ENCODE data around the gene ATXN10.
"Not testable (repeated sequence)": the region's sequence is repeated elsewhere in the genome, so short reads cannot be mapped to it uniquely, and the experiment has no call there.

Gene ATXN10, protein sequence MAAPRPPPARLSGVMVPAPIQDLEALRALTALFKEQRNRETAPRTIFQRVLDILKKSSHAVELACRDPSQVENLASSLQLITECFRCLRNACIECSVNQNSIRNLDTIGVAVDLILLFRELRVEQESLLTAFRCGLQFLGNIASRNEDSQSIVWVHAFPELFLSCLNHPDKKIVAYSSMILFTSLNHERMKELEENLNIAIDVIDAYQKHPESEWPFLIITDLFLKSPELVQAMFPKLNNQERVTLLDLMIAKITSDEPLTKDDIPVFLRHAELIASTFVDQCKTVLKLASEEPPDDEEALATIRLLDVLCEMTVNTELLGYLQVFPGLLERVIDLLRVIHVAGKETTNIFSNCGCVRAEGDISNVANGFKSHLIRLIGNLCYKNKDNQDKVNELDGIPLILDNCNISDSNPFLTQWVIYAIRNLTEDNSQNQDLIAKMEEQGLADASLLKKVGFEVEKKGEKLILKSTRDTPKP

DNA sequence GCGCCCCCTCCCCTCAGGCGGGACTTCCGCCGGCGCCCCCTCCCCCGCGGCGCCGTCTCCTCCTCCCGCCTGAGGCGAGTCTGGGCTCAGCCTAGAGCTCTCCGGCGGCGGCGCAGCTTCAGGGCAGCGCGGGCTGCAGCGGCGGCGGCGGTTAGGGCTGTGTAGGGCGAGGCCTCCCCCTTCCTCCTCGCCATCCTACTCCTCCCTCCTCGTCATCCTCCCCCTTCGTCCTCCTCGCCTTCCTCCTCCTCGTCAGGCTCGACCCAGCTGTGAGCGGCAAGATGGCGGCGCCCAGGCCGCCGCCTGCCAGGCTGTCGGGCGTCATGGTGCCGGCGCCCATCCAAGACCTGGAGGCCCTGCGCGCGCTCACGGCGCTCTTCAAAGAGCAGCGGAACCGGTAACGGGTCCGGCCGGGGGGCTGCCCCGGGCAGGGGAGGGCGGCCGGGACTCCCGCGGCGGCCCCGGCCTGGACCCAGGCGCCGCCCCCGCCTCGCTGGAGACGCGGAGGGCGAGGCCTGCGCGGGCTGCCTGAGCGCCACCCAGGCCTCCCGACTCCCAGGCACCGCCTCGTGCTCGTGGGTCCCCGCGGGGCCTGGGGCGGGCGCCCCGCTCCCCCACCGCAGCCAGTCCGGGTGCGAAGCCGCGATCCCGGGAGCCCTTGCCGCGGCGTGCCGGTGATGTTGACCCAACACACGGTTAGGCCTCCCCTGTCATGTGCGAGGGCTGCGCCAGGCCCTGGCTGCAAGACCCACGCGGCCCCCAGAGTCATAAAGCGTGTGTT lies at the start of gene ATXN10:
ATXN10 (plus strand) TSS at position 52 of the 781 bp plus-strand sequence; CDS start at position 282, 230 bp downstream.
- H3K9me3 ChIP-seq (ENCODE audit: insufficient read depth, low read depth, low read length) = no peaks in the 10 kb centered on the region
- H3K4me1 ChIP-seq (ENCODE audit: insufficient read depth, low read length) = peaks cover 13% of the 10 kb centered on the region
- peak within 1 kb of the TSS; percentile 91 for H3K27ac ChIP-seq (ENCODE audit: low read length)
- H3K36me3 ChIP-seq (ENCODE audit: insufficient read depth, low read depth, low read length) = 0 out of 2 replicates have a peak, but pooled peaks cover 6% of the 10 kb centered on the region
- H3K9ac ChIP-seq (ENCODE audit: low read depth, low read length) = peak within 1 kb of the TSS; percentile 90
- no peaks in the 10 kb centered on the region for H3K27me3 ChIP-seq (ENCODE audit: insufficient read depth, low read length)
- peak within 1 kb of the TSS; percentile 99 for H3K4me3 ChIP-seq (ENCODE audit: low read length)

DNA sequence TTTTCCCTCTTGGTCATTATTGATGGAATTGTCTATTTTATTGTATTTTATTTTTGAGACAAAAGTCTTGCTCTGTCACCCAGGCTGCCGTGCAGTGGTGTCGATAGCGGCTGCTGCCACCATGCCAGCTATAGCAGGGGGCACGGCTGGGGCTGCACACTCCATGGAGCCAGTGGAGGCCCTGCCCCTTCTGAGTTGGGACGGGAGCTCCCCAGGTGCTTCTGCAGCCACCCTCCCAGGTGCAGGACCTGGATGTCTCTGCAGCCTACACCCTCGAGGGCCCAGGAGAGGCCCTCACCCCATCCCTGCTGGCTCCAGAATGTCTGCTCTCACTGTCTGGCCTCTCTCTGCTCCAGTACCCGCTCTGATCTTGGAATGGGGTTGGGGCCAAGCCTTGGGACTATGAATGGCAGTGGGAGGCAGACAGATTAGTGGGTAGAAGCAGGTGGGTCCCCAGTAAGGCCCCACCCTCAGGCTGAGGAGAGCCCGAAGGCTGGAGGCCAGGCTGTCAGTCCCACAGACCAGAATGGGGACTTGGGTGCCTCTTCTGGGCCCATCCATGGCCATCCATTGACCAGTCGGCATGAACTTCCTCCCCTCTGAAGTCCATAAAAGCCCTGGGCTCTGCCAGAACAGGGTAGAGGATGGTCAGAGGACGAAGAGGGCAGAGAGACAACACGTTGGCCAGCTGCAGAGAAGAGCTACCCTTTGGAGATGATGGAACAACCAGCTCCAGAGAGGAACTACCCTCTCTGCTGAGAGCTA lies 49.6 kb upstream of the ATXN10 start:
- Histone ChIP-seq H3K27me3 (ENCODE audit: insufficient read depth, low read length) (no peaks in the 10 kb centered on the region; the same call in 1 of the 2 replicates), H3K4me3 (ENCODE audit: low read length) (no peak overlapping the region), H3K4me1 (ENCODE audit: insufficient read depth, low read length) (no peaks in the 10 kb centered on the region), H3K9ac (ENCODE audit: low read depth, low read length) (no peak overlapping the region), H3K27ac (ENCODE audit: low read length) (no peak overlapping the region), H3K9me3 (ENCODE audit: insufficient read depth, low read depth, low read length) (no peaks in the 10 kb centered on the region), H3K36me3 (ENCODE audit: insufficient read depth, low read depth, low read length) (no peaks in the 10 kb centered on the region)

DNA sequence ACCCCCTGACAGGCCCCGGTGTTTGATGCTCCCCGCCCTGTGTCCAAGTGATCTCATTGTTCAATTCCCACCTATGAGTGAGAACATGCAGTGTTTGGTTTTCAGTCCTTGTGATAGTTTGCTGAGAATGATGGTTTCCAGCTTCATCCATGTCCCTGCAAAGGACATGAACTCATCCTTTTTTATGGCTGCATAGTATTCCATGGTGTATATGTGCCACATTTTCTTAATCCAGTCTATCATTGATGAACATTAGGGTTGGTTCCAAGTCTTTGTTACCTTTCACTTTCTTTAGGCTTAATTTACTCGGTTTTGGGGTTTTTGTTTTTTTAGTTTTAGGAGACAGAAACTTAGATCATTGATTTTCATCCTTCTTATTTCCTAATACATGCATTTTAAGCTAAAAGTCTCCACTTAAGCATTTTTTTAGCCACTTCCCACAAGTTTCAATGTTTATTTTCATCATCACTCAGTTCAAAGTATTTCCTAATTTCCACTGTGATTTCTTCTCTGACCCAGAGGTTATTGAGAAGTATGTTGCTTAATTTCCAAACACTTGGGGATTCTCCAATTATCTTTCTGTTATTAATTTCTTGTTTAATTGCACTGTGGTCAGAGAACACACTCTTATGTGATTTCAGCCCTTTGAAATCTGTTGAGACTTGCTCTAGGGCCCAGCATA lies 48.0 kb upstream of the ATXN10 start:
- not testable (repeated sequence) for H3K27me3 ChIP-seq (ENCODE audit: insufficient read depth, low read length); H3K4me3 ChIP-seq (ENCODE audit: low read length); H3K36me3 ChIP-seq (ENCODE audit: insufficient read depth, low read depth, low read length); H3K9ac ChIP-seq (ENCODE audit: low read depth, low read length); H3K9me3 ChIP-seq (ENCODE audit: insufficient read depth, low read depth, low read length); H3K4me1 ChIP-seq (ENCODE audit: insufficient read depth, low read length); H3K27ac ChIP-seq (ENCODE audit: low read length)

DNA sequence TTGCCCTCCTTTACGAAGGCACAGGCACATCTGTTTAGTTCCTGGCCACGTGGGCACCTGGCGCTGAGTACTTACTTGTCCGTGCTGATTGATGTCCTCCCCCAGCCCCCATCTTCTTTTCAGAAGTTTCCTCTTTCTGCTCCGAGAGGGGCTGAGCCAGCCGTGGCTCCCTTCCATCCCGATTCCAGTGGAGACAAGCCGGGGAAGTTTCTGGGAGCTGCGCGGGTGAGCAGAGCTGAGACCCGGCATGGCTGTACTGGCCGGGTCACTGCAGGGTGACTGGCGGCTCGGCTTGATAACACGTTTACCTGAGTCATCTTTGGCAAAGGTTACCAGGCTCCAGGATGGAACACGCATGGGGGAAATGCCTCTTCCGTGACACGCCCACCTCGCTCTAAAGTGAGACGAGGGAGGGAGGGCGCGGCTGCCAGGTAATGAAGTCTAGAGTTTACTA lies 45.4 kb upstream of the ATXN10 start:
- H3K4me3 ChIP-seq (ENCODE audit: low read length) = no peak overlapping the region
- peaks cover 3% of the 10 kb centered on the region; the same call in 1 of the 2 replicates for H3K4me1 ChIP-seq (ENCODE audit: insufficient read depth, low read length)
- no peaks in the 10 kb centered on the region; the same call in 1 of the 2 replicates for H3K27me3 ChIP-seq (ENCODE audit: insufficient read depth, low read length)
- no peak overlapping the region for H3K9ac ChIP-seq (ENCODE audit: low read depth, low read length)
- no peaks in the 10 kb centered on the region for H3K36me3 ChIP-seq (ENCODE audit: insufficient read depth, low read depth, low read length)
- no peaks in the 10 kb centered on the region for H3K9me3 ChIP-seq (ENCODE audit: insufficient read depth, low read depth, low read length)
- no peak overlapping the region for H3K27ac ChIP-seq (ENCODE audit: low read length)

DNA sequence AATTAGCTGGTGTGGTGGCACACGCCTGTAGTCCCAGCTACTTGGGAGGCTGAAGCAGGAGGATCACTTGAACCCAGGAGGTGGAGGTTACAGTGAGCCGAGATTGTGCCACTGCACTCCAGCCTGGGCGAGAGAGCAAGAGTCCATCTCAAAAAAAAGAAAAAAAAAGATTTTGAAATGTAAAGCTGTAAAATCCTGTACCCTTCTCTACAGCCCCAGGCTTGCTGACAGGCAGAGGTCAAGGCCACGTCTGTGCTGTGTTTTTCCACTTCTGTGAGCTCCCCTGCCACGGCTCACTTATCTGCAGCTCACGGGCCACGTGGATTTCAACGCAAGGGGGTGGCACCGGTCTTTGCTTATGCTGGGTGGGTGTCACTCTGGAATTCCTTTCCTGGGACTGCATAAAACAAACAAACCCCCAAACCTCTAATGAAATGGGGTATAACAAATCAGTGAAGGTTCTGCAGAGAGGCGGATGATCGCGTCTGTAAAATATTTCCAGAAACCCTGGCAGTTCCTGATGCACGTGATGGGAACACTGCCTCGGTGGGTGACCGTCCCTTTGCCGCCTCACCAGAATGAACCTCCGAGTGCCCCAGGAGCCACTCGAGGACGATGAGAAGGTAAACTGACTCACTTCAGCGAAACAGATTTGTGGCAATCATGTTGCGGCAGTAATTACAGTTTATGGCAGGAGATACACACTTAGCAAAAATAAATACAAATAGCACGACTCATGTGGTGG lies 44.0 kb upstream of the ATXN10 start:
- Histone ChIP-seq H3K4me3 (ENCODE audit: low read length) (no peak overlapping the region), H3K27me3 (ENCODE audit: insufficient read depth, low read length) (0 out of 2 replicates have a peak, but pooled peaks cover 4% of the 10 kb centered on the region), H3K9me3 (ENCODE audit: insufficient read depth, low read depth, low read length) (no peaks in the 10 kb centered on the region), H3K9ac (ENCODE audit: low read depth, low read length) (no peak overlapping the region), H3K27ac (ENCODE audit: low read length) (no peak overlapping the region), H3K36me3 (ENCODE audit: insufficient read depth, low read depth, low read length) (no peaks in the 10 kb centered on the region), H3K4me1 (ENCODE audit: insufficient read depth, low read length) (peaks cover 10% of the 10 kb centered on the region; the same call in 1 of the 2 replicates)

DNA sequence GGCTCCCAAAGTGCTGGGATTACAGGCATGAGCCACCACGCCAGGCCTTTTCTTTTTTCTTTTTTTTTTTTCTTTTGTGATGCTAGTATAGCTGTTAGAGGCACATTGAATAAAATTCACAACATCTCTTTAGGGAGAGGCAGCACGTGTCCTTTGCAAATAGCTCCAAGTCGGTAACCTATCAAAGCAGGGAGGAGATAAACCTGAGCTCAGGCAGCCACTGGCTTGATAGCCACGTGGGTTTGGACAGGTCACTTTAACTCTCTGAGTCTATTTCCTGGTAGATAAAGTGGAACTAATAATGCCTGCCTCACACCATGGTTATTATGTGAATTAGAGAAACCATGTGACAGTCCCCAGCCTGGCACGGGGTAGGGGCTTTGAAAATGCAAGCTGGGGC lies 43.1 kb upstream of the ATXN10 start:
- H3K4me1 ChIP-seq (ENCODE audit: insufficient read depth, low read length) = peaks cover 17% of the 10 kb centered on the region; the same call in 1 of the 2 replicates
- H3K4me3 ChIP-seq (ENCODE audit: low read length) = no peak overlapping the region
- H3K9me3 ChIP-seq (ENCODE audit: insufficient read depth, low read depth, low read length) = no peaks in the 10 kb centered on the region
- no peak overlapping the region for H3K9ac ChIP-seq (ENCODE audit: low read depth, low read length)
- no peaks in the 10 kb centered on the region for H3K36me3 ChIP-seq (ENCODE audit: insufficient read depth, low read depth, low read length)
- no peak overlapping the region for H3K27ac ChIP-seq (ENCODE audit: low read length)
- H3K27me3 ChIP-seq (ENCODE audit: insufficient read depth, low read length) = 0 out of 2 replicates have a peak, but pooled peaks cover 4% of the 10 kb centered on the region

DNA sequence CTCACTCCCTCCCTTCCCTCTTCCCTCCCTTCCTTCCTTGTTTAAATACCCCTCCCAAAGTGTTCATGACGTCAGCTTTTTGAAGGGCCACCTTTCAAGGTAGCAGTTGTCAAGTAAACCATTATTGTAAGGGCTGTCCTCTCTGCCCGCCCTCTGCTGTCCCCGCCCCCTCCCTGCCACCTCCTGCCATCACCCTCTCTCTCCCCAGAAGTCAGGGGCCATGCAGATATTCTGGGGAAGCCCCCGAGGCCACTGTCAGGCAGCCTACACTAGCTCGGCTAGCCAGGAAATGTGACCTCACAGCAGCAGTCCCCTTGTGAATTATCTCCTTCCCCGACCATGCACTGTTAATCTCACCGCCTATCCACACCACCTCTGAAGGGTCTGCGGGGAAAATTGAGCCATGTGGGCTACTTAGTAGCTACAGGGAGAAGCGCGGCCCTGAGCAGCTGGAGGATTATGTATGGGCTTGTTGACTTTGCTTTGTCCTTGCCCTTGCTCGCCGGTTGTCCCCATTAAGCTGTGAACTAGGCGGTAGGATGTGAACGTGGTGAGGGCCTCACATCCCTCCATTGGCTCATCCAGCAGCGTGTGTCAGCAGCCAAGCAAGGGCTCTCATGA lies 42.1 kb upstream of the ATXN10 start:
- Histone ChIP-seq H3K9me3 (ENCODE audit: insufficient read depth, low read depth, low read length) (no peaks in the 10 kb centered on the region), H3K9ac (ENCODE audit: low read depth, low read length) (no peak overlapping the region), H3K4me1 (ENCODE audit: insufficient read depth, low read length) (peaks cover 17% of the 10 kb centered on the region; the same call in 1 of the 2 replicates), H3K4me3 (ENCODE audit: low read length) (no peak overlapping the region), H3K27ac (ENCODE audit: low read length) (no peak overlapping the region), H3K27me3 (ENCODE audit: insufficient read depth, low read length) (0 out of 2 replicates have a peak, but pooled peaks cover 4% of the 10 kb centered on the region), H3K36me3 (ENCODE audit: insufficient read depth, low read depth, low read length) (no peaks in the 10 kb centered on the region)

DNA sequence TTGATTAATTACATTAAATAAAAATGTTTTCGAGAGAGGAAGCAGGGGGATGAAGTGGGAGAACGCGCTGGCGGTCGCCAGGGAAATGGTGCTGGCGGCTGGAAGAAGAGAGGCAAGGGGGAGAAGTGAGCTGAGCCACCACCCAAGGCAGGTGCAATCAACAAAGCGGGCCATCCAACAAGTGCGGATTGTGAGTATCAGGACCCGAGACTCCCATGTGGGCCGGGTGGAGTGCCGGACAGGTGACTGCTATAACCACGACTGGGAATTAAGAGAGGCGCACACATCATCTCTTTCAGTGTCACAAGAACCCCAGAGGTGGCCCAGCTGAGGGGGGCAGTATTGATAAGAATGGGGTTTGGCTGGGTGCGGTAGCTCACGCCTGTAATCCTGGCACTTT lies 41.2 kb upstream of the ATXN10 start:
- Histone ChIP-seq H3K4me3 (ENCODE audit: low read length) (no peak overlapping the region), H3K36me3 (ENCODE audit: insufficient read depth, low read depth, low read length) (no peaks in the 10 kb centered on the region), H3K4me1 (ENCODE audit: insufficient read depth, low read length) (peaks cover 17% of the 10 kb centered on the region; the same call in 1 of the 2 replicates), H3K27me3 (ENCODE audit: insufficient read depth, low read length) (0 out of 2 replicates have a peak, but pooled peaks cover 4% of the 10 kb centered on the region), H3K9ac (ENCODE audit: low read depth, low read length) (no peak overlapping the region), H3K9me3 (ENCODE audit: insufficient read depth, low read depth, low read length) (no peaks in the 10 kb centered on the region), H3K27ac (ENCODE audit: low read length) (no peak overlapping the region)

DNA sequence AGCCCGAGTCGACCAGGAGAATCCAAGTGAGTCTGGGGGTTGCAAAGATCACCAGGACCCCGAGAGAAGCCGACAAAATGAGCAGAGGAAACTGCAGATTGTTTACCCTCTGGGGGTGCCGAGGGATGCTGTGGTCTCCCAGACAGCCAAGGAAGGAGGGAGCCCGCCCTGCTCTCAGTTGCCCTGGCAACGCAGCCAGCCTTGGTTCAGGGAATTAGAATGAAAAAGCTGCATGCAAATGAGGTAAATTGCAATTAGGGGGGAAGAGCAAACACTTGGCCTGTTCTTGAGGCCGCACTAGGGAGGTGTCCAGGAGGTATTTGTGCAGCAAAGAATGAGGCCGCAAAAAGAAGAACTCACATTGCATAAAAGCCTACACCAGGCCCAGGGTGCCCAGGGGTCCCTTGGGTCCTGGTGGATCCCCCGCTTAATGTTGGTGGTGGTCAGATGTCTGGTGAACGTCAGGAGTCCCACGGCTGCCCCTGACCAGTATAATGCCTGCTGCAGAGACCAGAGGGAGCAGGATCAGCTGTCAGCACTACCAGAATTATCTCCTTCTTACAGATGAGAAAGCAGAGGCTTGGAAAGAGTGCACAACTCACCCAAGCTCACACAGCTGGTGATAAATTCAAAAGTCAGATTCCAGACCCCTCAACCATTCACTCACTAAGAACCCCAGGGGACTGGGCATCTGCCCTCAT lies 40.3 kb upstream of the ATXN10 start:
- no peak overlapping the region for H3K9ac ChIP-seq (ENCODE audit: low read depth, low read length)
- H3K9me3 ChIP-seq (ENCODE audit: insufficient read depth, low read depth, low read length) = no peaks in the 10 kb centered on the region
- H3K4me3 ChIP-seq (ENCODE audit: low read length) = no peak overlapping the region; the same call in 1 of the 2 replicates
- H3K27ac ChIP-seq (ENCODE audit: low read length) = no peak overlapping the region
- H3K4me1 ChIP-seq (ENCODE audit: insufficient read depth, low read length) = peaks cover 17% of the 10 kb centered on the region; the same call in 1 of the 2 replicates
- H3K36me3 ChIP-seq (ENCODE audit: insufficient read depth, low read depth, low read length) = no peaks in the 10 kb centered on the region
- 0 out of 2 replicates have a peak, but pooled peaks cover 4% of the 10 kb centered on the region for H3K27me3 ChIP-seq (ENCODE audit: insufficient read depth, low read length)
